ENCODE data around the gene RCC2.

RCC2 gene

DNA sequence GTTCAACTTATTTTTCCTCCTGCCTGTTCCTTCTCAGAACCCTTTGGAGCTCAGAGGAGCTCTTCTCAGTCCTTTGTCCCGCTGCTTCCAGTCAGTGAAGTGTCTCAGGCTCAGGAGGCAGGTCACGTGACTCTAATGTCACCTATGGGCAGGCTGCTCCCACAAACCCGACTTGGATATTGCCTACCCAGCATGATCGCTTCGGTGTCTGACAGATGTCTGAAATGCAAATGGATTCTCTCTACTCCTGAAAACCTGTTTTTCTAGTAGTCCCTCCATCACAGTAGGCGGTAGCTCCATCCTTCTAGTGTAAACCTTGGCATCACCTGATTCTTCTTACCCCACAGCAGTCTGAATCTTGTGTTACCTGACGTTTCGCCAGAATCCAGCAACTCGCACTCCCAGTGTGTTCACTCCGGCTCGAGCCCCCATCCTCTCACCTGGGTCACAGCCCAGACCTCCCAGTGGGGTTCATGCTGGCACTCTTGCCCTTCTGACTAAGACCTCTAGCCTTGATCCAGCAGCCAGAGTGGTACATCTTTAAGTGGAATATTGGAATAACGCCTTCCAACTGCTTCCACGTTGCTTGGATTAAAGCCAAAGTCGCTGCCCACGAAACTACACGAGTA, 62.0 kb downstream of the RCC2 start:
- DNase-seq (ENCODE audit: low read depth in 2 of 2, low spot score in 1 of 2) = no peak

GRCh38 chr1:17375651-17376050, 63.8 kb downstream of the RCC2 start:
- no peak for DNase-seq (ENCODE audit: low read depth in 2 of 2, low spot score in 1 of 2)

DNA sequence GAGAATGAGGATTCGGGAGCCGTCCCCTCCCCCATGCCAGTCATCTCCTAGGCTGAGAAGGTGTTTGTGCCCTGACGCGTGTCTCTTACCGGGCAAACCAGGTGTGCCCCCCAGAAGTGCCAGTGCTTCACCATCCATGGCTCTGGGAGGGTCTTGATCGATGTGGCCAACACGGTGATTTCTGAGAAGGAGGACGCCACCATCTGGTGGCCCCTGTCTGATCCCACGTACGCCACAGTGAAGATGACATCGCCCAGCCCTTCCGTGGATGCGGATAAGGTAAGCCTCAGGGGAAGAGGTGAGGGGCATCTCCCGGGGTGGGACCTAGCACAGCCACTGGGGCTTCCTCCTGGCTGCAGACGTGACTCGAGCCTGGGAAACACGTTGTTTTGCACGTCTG, 66.5 kb downstream of the RCC2 start:
- no peak for DNase-seq (ENCODE audit: low read depth in 2 of 2, low spot score in 1 of 2)

- DNase-seq (ENCODE audit: low read depth in 2 of 2, low spot score in 1 of 2) = no peak
These were observed 67.6 kb downstream of the RCC2 start, which contains the start of gene PADI6 for GRCh38 chr1:17371896-17372295. Gene PADI6 (plus strand): TSS chr1:17372196. CDS start chr1:17372246, 50 bp downstream.

DNA sequence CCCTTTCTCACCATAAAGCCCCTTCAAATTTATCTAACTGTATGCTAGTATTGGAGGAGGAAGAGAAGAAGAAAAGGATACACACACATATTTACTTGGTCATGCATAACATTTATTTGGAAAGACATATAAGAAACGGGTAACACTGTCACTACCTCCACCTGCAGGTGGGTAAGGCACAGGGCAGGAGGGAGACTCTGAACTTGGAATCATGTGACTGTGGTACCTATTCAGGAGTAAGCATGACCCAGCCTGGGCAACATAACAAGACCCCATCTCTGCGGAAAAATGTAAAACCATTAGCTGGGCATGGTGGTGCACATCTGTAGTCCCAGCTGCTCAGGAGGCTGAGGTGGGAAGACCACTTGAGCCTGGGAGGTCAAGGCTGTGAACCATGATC, 68.9 kb downstream of the RCC2 start:
- DNase-seq (ENCODE audit: low read depth in 2 of 2, low spot score in 1 of 2) = no peak

- no peak for DNase-seq (ENCODE audit: low read depth in 2 of 2, low spot score in 1 of 2)
These were observed 70.0 kb downstream of the RCC2 start for GRCh38 chr1:17369466-17369865.

GRCh38 chr1:17365293-17365692, 74.2 kb downstream of the RCC2 start:
- DNase-seq (ENCODE audit: low read depth in 2 of 2, low spot score in 1 of 2) = no peak

DNA sequence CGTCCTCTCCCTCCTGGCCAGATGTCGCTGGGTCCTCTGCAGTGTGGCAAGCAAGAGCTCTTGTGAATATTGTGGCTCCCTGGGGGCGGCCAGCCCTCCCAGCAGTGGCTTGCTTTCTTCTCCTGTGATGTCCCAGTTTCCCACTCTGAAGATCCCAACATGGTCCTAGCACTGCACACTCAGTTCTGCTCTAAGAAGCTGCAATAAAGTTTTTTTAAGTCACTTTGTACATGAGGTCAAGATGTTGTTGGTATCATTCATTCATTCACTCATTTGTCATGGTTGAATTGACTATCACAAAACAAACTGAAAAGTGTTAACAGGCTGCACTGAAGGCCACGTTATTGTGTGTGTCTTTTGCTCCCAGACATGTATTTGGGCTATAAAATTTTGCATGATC, 75.7 kb downstream of the RCC2 start:
- DNase-seq (ENCODE audit: low read depth in 2 of 2, low spot score in 1 of 2) = no peak

DNA sequence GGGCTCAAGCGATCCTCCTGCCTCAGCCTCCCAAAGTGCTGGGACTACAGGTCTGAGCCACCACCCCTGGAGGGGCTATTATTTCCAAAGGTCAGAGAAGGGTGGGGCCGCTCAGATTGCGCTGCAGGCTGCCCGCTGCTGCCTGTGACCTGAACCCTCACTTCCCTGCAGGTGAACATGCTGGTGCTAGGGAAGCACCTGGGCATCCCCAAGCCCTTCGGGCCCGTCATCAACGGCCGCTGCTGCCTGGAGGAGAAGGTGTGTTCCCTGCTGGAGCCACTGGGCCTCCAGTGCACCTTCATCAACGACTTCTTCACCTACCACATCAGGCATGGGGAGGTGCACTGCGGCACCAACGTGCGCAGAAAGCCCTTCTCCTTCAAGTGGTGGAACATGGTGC, 76.1 kb downstream of the RCC2 start:
- DNase-seq (ENCODE audit: low read depth in 2 of 2, low spot score in 1 of 2) = no peak

- DNase-seq (ENCODE audit: low read depth in 2 of 2, low spot score in 1 of 2) = no peak
These were observed 77.8 kb downstream of the RCC2 start for GRCh38 chr1:17361687-17362086.

DNA sequence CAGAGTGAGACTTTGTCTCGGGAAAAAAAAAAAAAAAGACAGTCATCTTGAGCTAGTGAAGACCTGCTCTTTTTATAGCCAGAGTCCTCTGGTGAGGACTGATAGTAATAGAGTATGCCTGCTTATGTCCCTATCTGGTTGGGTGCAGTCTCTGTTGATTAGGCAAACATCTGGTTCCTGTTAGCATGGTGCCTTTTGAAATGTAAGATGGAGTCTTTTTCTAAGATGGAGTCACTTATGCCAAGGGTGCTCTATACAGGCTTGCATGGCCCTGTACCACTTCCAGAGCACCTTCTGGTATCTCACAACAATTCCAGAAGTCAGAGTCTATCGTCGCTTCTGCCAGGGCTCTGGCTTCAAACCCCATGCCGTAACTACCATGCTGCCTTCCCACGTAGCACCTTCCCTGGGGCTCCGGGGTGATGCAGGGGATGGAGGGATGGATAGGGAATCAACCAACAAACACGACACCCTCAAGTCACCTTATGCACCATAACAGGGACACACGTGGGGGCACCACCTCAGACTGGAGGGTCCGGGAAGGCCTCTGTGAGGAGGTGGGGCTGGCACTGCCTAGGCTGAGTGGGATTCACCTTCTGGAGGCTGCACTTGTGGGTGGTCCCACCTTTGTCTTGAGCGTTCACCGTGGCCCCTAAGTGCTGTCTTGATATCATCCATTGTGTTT, 79.1 kb downstream of the RCC2 start:
- no peak for DNase-seq (ENCODE audit: low read depth in 2 of 2, low spot score in 1 of 2)

GRCh38 chr1:17359808-17360207, 79.7 kb downstream of the RCC2 start:
- DNase-seq (ENCODE audit: low read depth in 2 of 2, low spot score in 1 of 2) = no peak

DNA sequence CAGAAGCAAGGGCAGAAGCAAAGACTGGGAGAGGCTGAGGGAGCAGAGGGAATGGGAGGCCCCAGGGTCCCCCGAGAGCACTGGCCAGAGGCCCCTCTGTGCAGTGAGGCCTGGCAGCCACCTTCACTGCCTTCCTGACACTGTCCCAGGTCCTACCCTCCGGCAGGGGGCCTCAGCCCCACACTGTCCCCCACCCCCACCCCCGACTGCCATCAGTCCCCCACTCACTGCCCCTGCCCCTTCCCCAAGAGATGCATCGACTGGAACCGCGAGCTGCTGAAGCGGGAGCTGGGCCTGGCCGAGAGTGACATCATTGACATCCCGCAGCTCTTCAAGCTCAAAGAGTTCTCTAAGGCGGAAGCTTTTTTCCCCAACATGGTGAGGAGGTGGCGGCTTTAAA, 80.4 kb downstream of the RCC2 start:
- DNase-seq (ENCODE audit: low read depth in 2 of 2, low spot score in 1 of 2) = no peak

GRCh38 chr1:17358557-17358956, 80.9 kb downstream of the RCC2 start:
- DNase-seq (ENCODE audit: low read depth in 2 of 2, low spot score in 1 of 2) = no peak
